Tibial artery (tissue), 4 donors: Measurements from ENCODE around the gene LRRFIP1.
"Not testable (repeated sequence)": the region's sequence is repeated elsewhere in the genome, so short reads cannot be mapped to it uniquely, and the experiment has no call there.

Experiments
- DNase-seq, 2 donors: peaks; one replicate each; pipeline ENCODE4 v3.0.0-alpha.2; 2019
- H3K27ac ChIP-seq, 2 donors: fragments of 200-600 bp; sonication (generic) in 1 of 2; 1 replicate in 1 of 2; 2 replicates in 1 of 2; pipeline ENCODE4 v1.5.1; 2018 to 2019; ENCODE audit warnings: mild to moderate bottlenecking in 1 of 2
- H3K27me3 ChIP-seq, 2 donors: fragments of 200-600 bp; sonication (generic) in 1 of 2; one replicate each; pipeline versions ENCODE4 v1.5.1 to v1.6.0; 2016 to 2019
- H3K36me3 ChIP-seq, 3 donors: fragments of 200-600 bp; sonication (generic) in 2 of 3; one replicate each; pipeline ENCODE4 v1.5.1; 2016 to 2019; ENCODE audit warnings: mild to moderate bottlenecking in 2 of 3
- H3K4me1 ChIP-seq, 4 donors: fragments of 200-600 bp; sonication (generic) in 2 of 4; 1 replicate in 3 of 4; 2 replicates in 1 of 4; pipeline ENCODE4 v1.5.1; 2016 to 2019
- H3K4me3 ChIP-seq, 2 donors: fragments of 200-600 bp; sonication (generic) in 1 of 2; 1 replicate in 1 of 2; 2 replicates in 1 of 2; pipeline ENCODE4 v1.5.1; 2018 to 2019; ENCODE audit warnings: mild to moderate bottlenecking in 2 of 2
- H3K9me3 ChIP-seq, 3 donors: fragments of 200-600 bp; sonication (generic) in 1 of 3; one replicate each; pipeline ENCODE4 v1.5.1; 2016 to 2019
- intact Hi-C: fragments of 100-400 bp; cut with DNase I; formaldehyde crosslinking; loops from one replicate; pipeline ENCODE4 v1.15.0; 2023; ENCODE audit warnings: low total_unique reads
- TF ChIP-seq, protein P1 (sequence below), 2 experiments: fragments of 200-600 bp in 1 of 2; fragments of 450-650 bp in 1 of 2; IDR thresholded peaks; one replicate each; pipeline ENCODE4 v1.5.1; 2017 to 2019; ENCODE audit warnings: antibody characterized with exemption in 2 of 2, mild to moderate bottlenecking in 1 of 2, moderate library complexity in 1 of 2

LRRFIP1 gene

DNA sequence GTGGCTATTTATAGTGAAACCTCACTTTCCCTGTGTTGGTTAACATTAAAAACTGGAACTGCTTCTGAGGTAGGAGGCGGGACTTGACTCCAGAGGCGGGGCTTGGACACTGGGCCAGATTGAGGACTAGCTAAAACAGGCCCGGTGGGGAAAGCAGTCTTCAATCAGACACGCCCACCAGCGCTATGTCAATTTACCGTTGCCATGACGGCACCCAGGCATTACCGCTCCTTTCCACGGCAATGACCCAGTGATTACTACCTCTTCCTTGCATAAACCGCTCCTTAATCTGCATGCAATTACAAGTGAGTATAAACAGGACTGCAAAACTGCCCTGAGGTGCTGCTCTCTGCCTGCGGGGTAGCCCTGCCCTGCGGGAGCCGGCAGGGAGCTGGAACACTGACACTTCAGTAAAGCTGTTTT lies 35.3 kb downstream of the LRRFIP1 start:
- Histone ChIP-seq H3K4me3 (peak overlapping the region in 1 of 2 donors; percentile 7), H3K27ac (peak overlapping the region; percentile 61 to 62), H3K36me3 (no peaks in the 10 kb centered on the region), H3K4me1 (peaks cover 0 to 29% (median 19%) of the 10 kb centered on the region in 4 donors), H3K9me3 (no peaks in the 10 kb centered on the region), H3K27me3 (no peaks in the 10 kb centered on the region)
- intact Hi-C loops, result no loop called here
- TF ChIP-seq, protein P1, sequence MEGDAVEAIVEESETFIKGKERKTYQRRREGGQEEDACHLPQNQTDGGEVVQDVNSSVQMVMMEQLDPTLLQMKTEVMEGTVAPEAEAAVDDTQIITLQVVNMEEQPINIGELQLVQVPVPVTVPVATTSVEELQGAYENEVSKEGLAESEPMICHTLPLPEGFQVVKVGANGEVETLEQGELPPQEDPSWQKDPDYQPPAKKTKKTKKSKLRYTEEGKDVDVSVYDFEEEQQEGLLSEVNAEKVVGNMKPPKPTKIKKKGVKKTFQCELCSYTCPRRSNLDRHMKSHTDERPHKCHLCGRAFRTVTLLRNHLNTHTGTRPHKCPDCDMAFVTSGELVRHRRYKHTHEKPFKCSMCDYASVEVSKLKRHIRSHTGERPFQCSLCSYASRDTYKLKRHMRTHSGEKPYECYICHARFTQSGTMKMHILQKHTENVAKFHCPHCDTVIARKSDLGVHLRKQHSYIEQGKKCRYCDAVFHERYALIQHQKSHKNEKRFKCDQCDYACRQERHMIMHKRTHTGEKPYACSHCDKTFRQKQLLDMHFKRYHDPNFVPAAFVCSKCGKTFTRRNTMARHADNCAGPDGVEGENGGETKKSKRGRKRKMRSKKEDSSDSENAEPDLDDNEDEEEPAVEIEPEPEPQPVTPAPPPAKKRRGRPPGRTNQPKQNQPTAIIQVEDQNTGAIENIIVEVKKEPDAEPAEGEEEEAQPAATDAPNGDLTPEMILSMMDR (IDR thresholded peaks at IDR 0.05), result no peak
- peak; percentile 95 to 96 for DNase-seq

DNA sequence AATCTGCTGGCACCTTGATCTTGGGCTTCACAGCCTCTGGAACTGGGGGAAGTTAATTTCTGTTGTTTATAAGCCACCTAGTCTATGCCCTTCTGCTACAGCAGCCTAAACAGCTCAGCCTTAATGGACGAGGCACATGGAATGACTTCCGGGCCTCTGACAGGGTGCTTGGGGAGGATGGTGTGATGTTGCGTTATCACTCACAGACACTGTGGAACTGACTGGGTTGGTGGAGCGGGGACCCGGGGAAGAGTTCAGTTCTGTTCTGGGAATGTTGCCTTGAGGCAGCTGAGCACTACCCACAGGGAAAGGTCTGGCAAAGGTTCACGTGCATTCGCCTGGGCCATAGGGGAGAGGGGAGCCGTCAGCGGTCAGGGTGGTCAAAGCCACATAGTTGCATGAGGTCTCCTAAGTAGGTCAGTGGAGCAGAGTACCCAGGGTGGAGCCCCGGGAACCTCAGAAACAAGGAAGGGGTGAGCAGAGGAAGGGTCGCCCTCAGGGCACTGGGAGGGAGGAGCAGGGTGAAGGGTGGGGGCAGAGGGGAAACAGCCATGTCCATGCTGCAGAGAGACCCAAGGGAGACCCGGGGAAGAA lies 36.2 kb downstream of the LRRFIP1 start:
- intact Hi-C loops, result no loop called here
- H3K4me1 ChIP-seq, result peaks cover 0 to 29% (median 19%) of the 10 kb centered on the region in 4 donors
- H3K36me3 ChIP-seq, result no peaks in the 10 kb centered on the region
- TF ChIP-seq, protein P1 (IDR thresholded peaks at IDR 0.05), result no peak
- peak overlapping the region; percentile 61 to 62 for H3K27ac ChIP-seq
- H3K9me3 ChIP-seq, result no peaks in the 10 kb centered on the region
- no peak overlapping the region for H3K4me3 ChIP-seq
- DNase-seq, result no peak
- no peaks in the 10 kb centered on the region for H3K27me3 ChIP-seq

DNA sequence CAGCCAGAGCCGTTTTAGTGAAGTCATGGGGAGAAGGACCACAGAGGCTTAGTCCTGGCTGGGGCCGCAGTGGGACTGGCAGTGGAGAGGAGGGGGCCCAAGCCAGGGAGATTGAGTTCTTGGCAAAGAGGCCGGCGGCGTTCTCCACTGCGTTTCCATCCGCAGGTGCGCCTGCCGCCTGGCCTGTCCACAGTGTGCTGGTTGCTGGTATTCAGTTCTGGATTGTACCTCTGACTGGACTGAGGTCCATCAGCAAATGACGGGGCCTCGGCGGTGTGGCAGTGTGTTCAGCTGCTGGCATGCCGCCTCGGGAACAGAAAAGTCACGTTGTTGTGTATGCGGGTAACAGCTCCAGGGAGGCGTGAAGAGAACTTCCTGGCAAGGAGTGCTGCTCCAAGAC lies 36.8 kb downstream of the LRRFIP1 start:
- peaks cover 0 to 32% (median 19%) of the 10 kb centered on the region in 4 donors for H3K4me1 ChIP-seq
- TF ChIP-seq, protein P1 (IDR thresholded peaks at IDR 0.05), result no peak
- no peaks in the 10 kb centered on the region for H3K36me3 ChIP-seq
- H3K27ac ChIP-seq, result peak overlapping the region; percentile 31 to 62
- no peak overlapping the region for H3K4me3 ChIP-seq
- H3K27me3 ChIP-seq, result no peaks in the 10 kb centered on the region
- no peaks in the 10 kb centered on the region for H3K9me3 ChIP-seq
- intact Hi-C loops, result no loop called here
- no peak for DNase-seq

DNA sequence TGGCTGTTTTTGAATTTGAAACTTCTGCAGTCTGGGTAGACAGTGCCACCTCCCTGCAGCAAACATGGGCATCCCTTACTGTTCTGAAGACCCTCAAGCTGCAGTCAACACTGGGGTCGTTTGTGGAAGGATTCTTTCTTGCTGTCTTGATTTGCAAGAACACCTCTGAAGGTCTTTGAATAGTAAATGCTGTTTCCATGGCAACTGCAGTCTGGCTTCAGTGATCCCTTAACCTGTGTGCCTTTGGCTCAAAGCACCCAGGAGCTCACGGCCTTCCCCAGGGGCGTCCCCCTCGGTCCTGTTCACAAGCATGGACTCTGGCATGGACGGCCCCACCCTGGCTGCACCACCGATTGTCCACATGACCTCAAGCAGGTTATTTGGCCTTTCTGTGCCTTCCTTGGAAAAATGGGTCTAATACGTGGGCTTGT lies 38.3 kb downstream of the LRRFIP1 start:
- H3K4me3 ChIP-seq, result no peak overlapping the region
- no peaks in the 10 kb centered on the region for H3K27me3 ChIP-seq
- TF ChIP-seq, protein P1 (IDR thresholded peaks at IDR 0.05), result no peak
- H3K9me3 ChIP-seq, result no peaks in the 10 kb centered on the region
- H3K27ac ChIP-seq, result no peak overlapping the region
- DNase-seq, result no peak
- no peaks in the 10 kb centered on the region for H3K36me3 ChIP-seq
- H3K4me1 ChIP-seq, result peaks cover 0 to 47% (median 26%) of the 10 kb centered on the region in 4 donors
- intact Hi-C loops, result loop anchor here (5.0 kb wide), 1 partner anchor 33 kb away; no protein-coding TSS in a partner anchor

DNA sequence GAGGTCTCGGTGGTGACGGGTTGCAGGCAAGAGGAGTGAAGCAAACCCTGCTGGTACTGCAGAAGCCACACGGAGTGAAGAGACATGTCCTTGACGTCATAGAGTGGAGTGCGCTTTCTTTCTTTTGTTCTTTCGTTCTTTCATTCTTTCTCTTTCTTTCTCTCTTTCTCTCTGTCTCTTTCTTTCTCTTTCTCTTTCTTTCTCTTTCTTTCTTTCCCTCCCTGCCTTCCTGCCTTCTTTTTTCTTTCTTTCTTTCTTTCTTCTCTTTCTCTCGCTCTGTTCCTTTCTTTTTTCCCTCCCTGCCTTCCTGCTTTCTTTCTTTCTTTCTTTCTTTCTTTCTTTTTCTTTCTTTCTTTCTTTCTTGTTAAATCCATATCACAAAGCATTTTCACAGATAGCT lies 39.2 kb downstream of the LRRFIP1 start:
- no peak for DNase-seq
- H3K9me3 ChIP-seq, result no peaks in the 10 kb centered on the region
- TF ChIP-seq, protein P1 (IDR thresholded peaks at IDR 0.05), result no peak
- no peaks in the 10 kb centered on the region for H3K27me3 ChIP-seq
- H3K36me3 ChIP-seq, result no peaks in the 10 kb centered on the region
- H3K4me3 ChIP-seq, result no peak overlapping the region
- peaks cover 0 to 54% (median 22%) of the 10 kb centered on the region in 4 donors for H3K4me1 ChIP-seq
- no peak overlapping the region for H3K27ac ChIP-seq
- intact Hi-C loops, result loop anchor here (5.0 kb wide), 1 partner anchor 34 kb away; no protein-coding TSS in a partner anchor

DNA sequence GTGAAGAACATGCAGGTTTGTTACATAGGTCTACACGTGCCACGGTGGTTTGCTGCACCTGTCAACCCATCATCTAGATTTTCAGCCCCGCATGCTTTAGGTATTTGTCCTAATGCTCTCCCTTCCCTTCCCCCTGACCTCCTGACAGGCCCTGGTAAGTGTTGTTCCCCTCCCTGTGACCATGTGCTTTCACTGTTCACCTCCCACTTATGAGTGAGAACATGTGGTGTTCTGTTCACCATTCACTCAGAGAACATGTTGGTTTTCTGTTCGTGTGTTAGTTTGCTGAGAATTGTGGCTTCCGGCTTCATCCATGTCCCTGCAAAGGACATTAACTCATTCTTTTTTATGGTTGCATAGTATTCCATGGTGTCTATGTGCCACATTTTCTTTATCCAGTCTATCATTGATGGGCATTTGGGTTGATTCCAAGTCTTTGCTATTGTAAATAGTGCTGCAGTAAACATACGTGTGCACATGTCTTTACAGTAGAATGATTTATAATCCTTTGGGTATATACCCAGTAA lies 39.7 kb downstream of the LRRFIP1 start:
- H3K36me3 ChIP-seq, DNase-seq, H3K9me3 ChIP-seq, H3K27me3 ChIP-seq, H3K4me3 ChIP-seq, H3K27ac ChIP-seq: not testable (repeated sequence)
- peaks cover 0 to 49% (median 19%) of the 10 kb centered on the region in 4 donors for H3K4me1 ChIP-seq
- intact Hi-C loops, result loop anchor here (5.0 kb wide), 1 partner anchor 35 kb away; no protein-coding TSS in a partner anchor
